Stimulated activated naive CD8-positive, alpha-beta T cell treated with anti-CD3 and anti-CD28 coated beads, Interleukin-15, Interleukin-2, amounts not matched to agents 100 ng/mL and 50 ng/mL, for 24 hours (primary cell): ENCODE data around the gene IVNS1ABP.
A peak's percentile ranks its signal among the peaks of the same experiment; 100 is the strongest.
"Not testable (repeated sequence)": the region's sequence is repeated elsewhere in the genome, so short reads cannot be mapped to it uniquely, and the experiment has no call there.

ENCODE experiments used
- H3K27ac Mint-ChIP-seq: one replicate; pipeline ENCODE4 v1.8.0; 2021; ENCODE audit warnings: mild to moderate bottlenecking, mixed read lengths
- H3K27me3 Mint-ChIP-seq: one replicate; pipeline ENCODE4 v1.8.0; 2021; ENCODE audit warnings: mixed read lengths
- H3K36me3 Mint-ChIP-seq: one replicate; pipeline ENCODE4 v1.8.0; 2021; ENCODE audit warnings: low read depth, mixed read lengths
- H3K4me1 Mint-ChIP-seq: one replicate; pipeline ENCODE4 v1.8.0; 2021; ENCODE audit warnings: low read depth, mixed read lengths
- H3K4me3 Mint-ChIP-seq: one replicate; pipeline ENCODE4 v1.8.0; 2021; ENCODE audit warnings: mild to moderate bottlenecking, mixed read lengths
- H3K9me3 Mint-ChIP-seq: one replicate; pipeline ENCODE4 v1.8.0; 2021; ENCODE audit warnings: mixed read lengths

Gene IVNS1ABP

GRCh38 chr1:185342672-185343259 is 25.7 kb upstream of the IVNS1ABP start:
- Mint-ChIP-seq H3K9me3 (peaks cover 7% of the 10 kb centered on the region), H3K4me1 (peaks cover 38% of the 10 kb centered on the region), H3K27me3 (no peaks in the 10 kb centered on the region), H3K36me3 (no peaks in the 10 kb centered on the region), H3K4me3 (no peak overlapping the region), H3K27ac (no peak overlapping the region)

- Mint-ChIP-seq H3K4me1 (peaks cover 45% of the 10 kb centered on the region), H3K27ac (no peak overlapping the region), H3K27me3 (no peaks in the 10 kb centered on the region), H3K4me3 (no peak overlapping the region), H3K36me3 (no peaks in the 10 kb centered on the region), H3K9me3 (peaks cover 7% of the 10 kb centered on the region)
These were observed 25.0 kb upstream of the IVNS1ABP start for GRCh38 chr1:185342017-185342416.

GRCh38 chr1:185341196-185341781 is 24.2 kb upstream of the IVNS1ABP start:
- H3K36me3 Mint-ChIP-seq, result no peaks in the 10 kb centered on the region
- H3K9me3 Mint-ChIP-seq, result peaks cover 7% of the 10 kb centered on the region
- no peak overlapping the region for H3K27ac Mint-ChIP-seq
- H3K4me1 Mint-ChIP-seq, result peaks cover 39% of the 10 kb centered on the region
- no peaks in the 10 kb centered on the region for H3K27me3 Mint-ChIP-seq
- H3K4me3 Mint-ChIP-seq, result no peak overlapping the region

- Mint-ChIP-seq H3K4me3 (peak overlapping the region; percentile 30), H3K4me1 (peaks cover 36% of the 10 kb centered on the region), H3K9me3 (peaks cover 7% of the 10 kb centered on the region), H3K36me3 (no peaks in the 10 kb centered on the region), H3K27ac (peak overlapping the region; percentile 66), H3K27me3 (no peaks in the 10 kb centered on the region)
These were observed 21.9 kb upstream of the IVNS1ABP start for GRCh38 chr1:185338719-185339622.

GRCh38 chr1:185337246-185337645 is 20.2 kb upstream of the IVNS1ABP start:
- Mint-ChIP-seq H3K36me3 (no peaks in the 10 kb centered on the region), H3K9me3 (peaks cover 7% of the 10 kb centered on the region), H3K27me3 (no peaks in the 10 kb centered on the region), H3K27ac (no peak overlapping the region), H3K4me3 (no peak overlapping the region), H3K4me1 (peaks cover 36% of the 10 kb centered on the region)

- H3K27me3 Mint-ChIP-seq, result no peaks in the 10 kb centered on the region
These were observed 17.1 kb upstream of the IVNS1ABP start for GRCh38 chr1:185334182-185334581.

DNA sequence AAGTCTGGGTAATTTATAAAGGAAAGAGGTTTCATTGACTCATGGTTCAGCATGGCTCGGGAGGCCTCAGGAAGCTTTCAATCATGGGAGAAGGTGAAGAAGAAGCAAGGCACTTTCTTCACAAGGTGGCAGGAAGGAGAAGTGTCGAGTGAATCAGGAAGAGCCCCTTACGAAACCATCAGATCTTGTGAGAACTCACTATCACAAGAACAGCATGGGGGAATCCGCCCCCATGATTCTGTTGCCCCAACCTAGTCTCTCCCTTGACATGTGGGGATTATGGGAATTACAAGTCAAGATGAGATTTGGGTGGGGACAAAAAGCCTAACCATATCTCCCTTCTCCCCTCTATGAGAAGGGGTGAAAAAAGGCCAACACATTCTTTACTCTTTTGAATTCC is 11.2 kb upstream of the IVNS1ABP start:
- Mint-ChIP-seq H3K27me3 (no peaks in the 10 kb centered on the region), H3K4me3 (no peak overlapping the region), H3K4me1 (no peaks in the 10 kb centered on the region), H3K36me3 (no peaks in the 10 kb centered on the region), H3K27ac (no peak overlapping the region), H3K9me3 (no peaks in the 10 kb centered on the region)

More at GRCh38 chr1:185334182-185334581, 17.1 kb upstream of the IVNS1ABP start:
- Mint-ChIP-seq H3K27ac (no peak overlapping the region), H3K36me3 (no peaks in the 10 kb centered on the region), H3K4me1 (peaks cover 26% of the 10 kb centered on the region), H3K4me3 (no peak overlapping the region), H3K9me3 (no peaks in the 10 kb centered on the region)

- H3K4me3 Mint-ChIP-seq, result no peak overlapping the region
- H3K4me1 Mint-ChIP-seq, result no peaks in the 10 kb centered on the region
- no peaks in the 10 kb centered on the region for H3K27me3 Mint-ChIP-seq
- H3K36me3 Mint-ChIP-seq, result peaks cover 10% of the 10 kb centered on the region
- peaks cover 4% of the 10 kb centered on the region for H3K9me3 Mint-ChIP-seq
- H3K27ac Mint-ChIP-seq, result no peak overlapping the region
These were observed 8.4 kb upstream of the IVNS1ABP start for GRCh38 chr1:185325413-185325812.

DNA sequence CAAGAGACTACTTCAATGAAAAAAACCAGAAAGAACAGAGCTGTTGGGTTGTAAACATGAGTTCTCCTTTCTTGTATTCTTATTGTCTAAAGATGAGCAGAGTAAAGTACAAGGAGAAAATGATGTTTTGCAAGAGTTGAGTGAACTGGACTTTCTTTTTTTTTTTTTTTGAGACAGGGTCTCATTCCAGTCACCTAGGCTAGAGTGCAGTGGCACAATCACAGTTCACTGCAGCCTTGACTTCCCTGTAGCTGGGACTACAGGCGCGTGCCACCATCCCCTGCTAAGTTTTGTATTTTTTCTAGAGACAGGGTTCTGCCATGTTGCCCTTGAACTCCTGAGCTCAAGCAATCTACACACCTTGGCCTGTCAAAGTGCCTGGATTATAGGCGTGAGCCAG is 7.1 kb upstream of the IVNS1ABP start:
- Mint-ChIP-seq H3K27me3 (no peaks in the 10 kb centered on the region), H3K4me3 (no peak overlapping the region), H3K36me3 (peaks cover 10% of the 10 kb centered on the region), H3K9me3 (peaks cover 4% of the 10 kb centered on the region), H3K27ac (no peak overlapping the region), H3K4me1 (peaks cover 2% of the 10 kb centered on the region)

- H3K4me1 Mint-ChIP-seq, result peaks cover 17% of the 10 kb centered on the region
- no peak overlapping the region for H3K4me3 Mint-ChIP-seq
- H3K36me3 Mint-ChIP-seq, result peaks cover 10% of the 10 kb centered on the region
- no peaks in the 10 kb centered on the region for H3K27me3 Mint-ChIP-seq
- peaks cover 4% of the 10 kb centered on the region for H3K9me3 Mint-ChIP-seq
- H3K27ac Mint-ChIP-seq, result no peak overlapping the region
These were observed 5.6 kb upstream of the IVNS1ABP start for GRCh38 chr1:185322636-185323035.

- H3K4me3 Mint-ChIP-seq, H3K27me3 Mint-ChIP-seq, H3K36me3 Mint-ChIP-seq, H3K27ac Mint-ChIP-seq, H3K9me3 Mint-ChIP-seq: not testable (repeated sequence)
- H3K4me1 Mint-ChIP-seq, result peaks cover 20% of the 10 kb centered on the region
These were observed 4.7 kb upstream of the IVNS1ABP start for GRCh38 chr1:185321653-185322221.

GRCh38 chr1:185321104-185321503 is 4.1 kb upstream of the IVNS1ABP start:
- Mint-ChIP-seq H3K4me1 (peaks cover 20% of the 10 kb centered on the region), H3K27ac (peak overlapping the region; percentile 52)
- H3K36me3 Mint-ChIP-seq, H3K9me3 Mint-ChIP-seq, H3K27me3 Mint-ChIP-seq, H3K4me3 Mint-ChIP-seq: not testable (repeated sequence)

DNA sequence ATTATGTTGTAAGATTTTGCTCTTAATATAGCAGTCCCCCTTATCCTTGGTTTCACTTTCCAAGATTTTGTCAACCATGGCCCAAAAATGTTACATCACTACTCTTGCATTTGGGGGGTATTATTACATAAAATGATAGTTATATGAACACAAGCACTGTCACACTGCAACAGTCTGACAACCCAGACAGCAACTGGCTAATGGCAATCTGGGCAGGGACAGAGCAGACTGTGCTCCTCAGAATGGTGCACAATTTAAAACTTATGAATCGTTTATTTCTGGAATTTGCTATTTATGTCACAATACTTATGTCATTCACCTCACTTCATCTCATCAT is 2.1 kb upstream of the IVNS1ABP start:
- Mint-ChIP-seq H3K36me3 (peaks cover 27% of the 10 kb centered on the region), H3K27ac (no peak overlapping the region), H3K4me3 (peak overlapping the region; percentile 47), H3K9me3 (peaks cover 4% of the 10 kb centered on the region), H3K4me1 (peaks cover 38% of the 10 kb centered on the region), H3K27me3 (no peaks in the 10 kb centered on the region)

DNA sequence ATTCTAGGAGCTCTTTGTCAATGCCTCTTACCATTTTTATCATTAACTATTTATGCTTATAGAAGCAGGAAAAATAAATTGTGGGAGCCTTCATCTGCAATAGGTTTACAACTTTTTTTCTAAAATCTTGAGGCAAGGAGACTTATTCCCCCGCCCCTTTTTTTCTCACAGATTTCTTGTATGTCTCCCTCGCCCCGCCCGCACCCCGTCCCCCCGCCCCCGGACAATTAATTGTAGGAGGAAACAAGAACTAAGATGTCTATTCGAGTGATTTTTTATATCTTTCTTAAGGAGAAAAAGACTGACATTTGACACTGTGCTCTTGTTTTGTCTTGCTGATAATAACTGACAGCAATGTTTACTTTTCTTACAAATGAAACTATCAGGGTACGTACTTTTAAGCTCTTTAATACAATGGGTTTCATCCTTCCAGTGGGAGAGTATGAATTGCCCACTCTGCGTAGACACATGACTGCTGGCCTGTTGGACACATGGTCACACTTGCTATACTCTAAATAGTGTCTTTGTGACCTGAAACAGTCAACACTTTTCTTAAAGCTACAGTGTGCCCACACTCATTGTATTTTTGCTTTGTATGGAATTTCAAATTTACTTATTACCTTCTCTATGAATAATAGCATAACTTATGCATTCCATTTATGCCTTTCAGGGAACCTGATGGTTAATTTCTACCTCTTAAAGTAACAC is 1.5 kb upstream of the IVNS1ABP start:
- H3K27ac Mint-ChIP-seq, result peak overlapping the region; percentile 99
- peaks cover 44% of the 10 kb centered on the region for H3K4me1 Mint-ChIP-seq
- peaks cover 32% of the 10 kb centered on the region for H3K36me3 Mint-ChIP-seq
- peaks cover 4% of the 10 kb centered on the region for H3K9me3 Mint-ChIP-seq
- peak overlapping the region; percentile 94 for H3K4me3 Mint-ChIP-seq
- no peaks in the 10 kb centered on the region for H3K27me3 Mint-ChIP-seq
